HG03066 (cell line): ENCODE measurements around the gene RETSAT.

ENCODE experiments used
- ATAC-seq: cut with Tn5 transposase; IDR thresholded peaks from one replicate; pipeline ENCODE4 v1.9.1; 2021; ENCODE audit warnings: low read depth; ENCODE audit not compliant: unreplicated experiment

RETSAT gene

GRCh38 chr2:85354286-85355072, at the start of gene RETSAT, which contains the start of gene ELMOD3:
Gene RETSAT, minus strand, starts transcription at chr2:85354528. Its CDS starts 21 bp downstream, at chr2:85354507.
Gene ELMOD3, plus strand, starts transcription at chr2:85354769. Its CDS starts 2,430 bp downstream, at chr2:85357199.
- peak; percentile 98 for ATAC-seq

- no peak for ATAC-seq
Measured at GRCh38 chr2:85401844-85402243, 47.5 kb upstream of the RETSAT start.

GRCh38 chr2:85401464-85401805, 47.1 kb upstream of the RETSAT start:
- ATAC-seq: no peak

GRCh38 chr2:85400541-85401463, 46.5 kb upstream of the RETSAT start:
- ATAC-seq: no peak

- ATAC-seq: no peak
Measured at GRCh38 chr2:85400023-85400422, 45.7 kb upstream of the RETSAT start.

- no peak for ATAC-seq
Measured at GRCh38 chr2:85399183-85399455, 44.8 kb upstream of the RETSAT start.

- ATAC-seq: no peak
Measured at GRCh38 chr2:85398426-85399182, 44.3 kb upstream of the RETSAT start.

GRCh38 chr2:85397925-85398331, 43.6 kb upstream of the RETSAT start:
- no peak for ATAC-seq

- ATAC-seq: no peak
Measured at GRCh38 chr2:85396531-85397470, 42.5 kb upstream of the RETSAT start.

- ATAC-seq: no peak
Measured at GRCh38 chr2:85395912-85396475, 41.7 kb upstream of the RETSAT start.

GRCh38 chr2:85394976-85395375, 40.6 kb upstream of the RETSAT start:
- no peak for ATAC-seq

GRCh38 chr2:85394261-85394681, 39.9 kb upstream of the RETSAT start:
- no peak for ATAC-seq

GRCh38 chr2:85393836-85394235, 39.5 kb upstream of the RETSAT start:
- ATAC-seq: no peak

GRCh38 chr2:85390941-85391669, 36.8 kb upstream of the RETSAT start:
- no peak for ATAC-seq

GRCh38 chr2:85388878-85389538, 34.7 kb upstream of the RETSAT start:
- ATAC-seq: no peak

- ATAC-seq: no peak
Measured at GRCh38 chr2:85387754-85388153, 33.4 kb upstream of the RETSAT start.

- no peak for ATAC-seq
Measured at GRCh38 chr2:85385746-85386145, 31.4 kb upstream of the RETSAT start.

- no peak for ATAC-seq
Measured at GRCh38 chr2:85383850-85384249, 29.5 kb upstream of the RETSAT start.
